ENCODE data around the gene CDKN2A.

GRCh38 chr9:21996438-21996837 is 2.2 kb upstream of the CDKN2A start:
- TF ChIP-seq CTBP1 (IDR thresholded peaks at IDR 0.05; ENCODE audit: borderline replicate concordance) (no peak), FOXM1 (IDR thresholded peaks at IDR 0.05; ENCODE audit: borderline replicate concordance) (no peak), HDGF (IDR thresholded peaks at IDR 0.05; ENCODE audit: borderline replicate concordance) (no peak), BHLHE40 (IDR thresholded peaks at IDR 0.05; ENCODE audit: borderline replicate concordance) (no peak), SP1 (IDR thresholded peaks at IDR 0.05) (no peak), TARDBP (IDR thresholded peaks at IDR 0.05) (no peak), ARNT (IDR thresholded peaks at IDR 0.05) (no peak), ZNF384 (IDR thresholded peaks at IDR 0.05) (no peak), PKNOX1 (IDR thresholded peaks at IDR 0.05) (no peak), L3MBTL2 (conservative IDR thresholded peaks at IDR 0.05) (no peak), FOXA1 (IDR thresholded peaks at IDR 0.05) (no peak)
